Natural killer cell (primary cell): ENCODE results near the gene HELLS. TPM values are rescaled to one million over a fixed set of nuclear protein-coding genes. Genes with fewer than 3 reads are reported as not detected.

ENCODE experiments used
- ATAC-seq, 3 donors: fragments of 150-1000 bp in 2 of 3; fragments of 200-7000 bp in 1 of 3; cut with Tn5 transposase; 1 replicate in 1 of 3; 2 replicates in 2 of 3; pipeline ENCODE4 v1.10.0; 2021; ENCODE audit warnings: mild to moderate bottlenecking in 2 of 3, moderate library complexity in 2 of 3
- DNase-seq, 2 donors: peaks; one replicate each; pipeline versions ENCODE4 v3.0.0 to v3.0.0-alpha.2; 2013 to 2021; ENCODE audit warnings: mixed read lengths in 1 of 2
- H3K27ac ChIP-seq: one replicate; pipeline ENCODE4 v1.5.1; 2013; ENCODE audit warnings: mild to moderate bottlenecking, low read length
- H3K27me3 ChIP-seq: one replicate; pipeline ENCODE4 v1.6.1; 2013; ENCODE audit warnings: low read length; ENCODE audit not compliant: control insufficient read depth, insufficient read depth
- H3K36me3 ChIP-seq: one replicate; pipeline ENCODE4 v1.6.1; 2013; ENCODE audit warnings: low read length; ENCODE audit not compliant: control insufficient read depth, insufficient read depth
- H3K4me1 ChIP-seq: one replicate; pipeline ENCODE4 v1.6.1; 2013; ENCODE audit warnings: low read length; ENCODE audit not compliant: control insufficient read depth, insufficient read depth
- H3K4me3 ChIP-seq: one replicate; pipeline ENCODE4 v1.5.1; 2013; ENCODE audit warnings: low read length
- H3K9me3 ChIP-seq: one replicate; pipeline ENCODE4 v1.6.1; 2013; ENCODE audit warnings: low read length; ENCODE audit not compliant: control insufficient read depth, insufficient read depth
- H3K27ac Mint-ChIP-seq, 2 donors: one replicate each; pipeline ENCODE4 v1.8.0; 2022; ENCODE audit warnings: mild to moderate bottlenecking in 2 of 2, mixed read lengths in 2 of 2, moderate library complexity in 1 of 2
- H3K27me3 Mint-ChIP-seq, 2 donors: one replicate each; pipeline ENCODE4 v1.8.0; 2022; ENCODE audit warnings: low read depth in 2 of 2, mixed read lengths in 2 of 2
- H3K36me3 Mint-ChIP-seq: one replicate; pipeline ENCODE4 v1.8.0; 2022; ENCODE audit warnings: mixed read lengths
- H3K4me1 Mint-ChIP-seq, 2 donors: one replicate each; pipeline ENCODE4 v1.8.0; 2022; ENCODE audit warnings: mixed read lengths in 2 of 2
- H3K4me3 Mint-ChIP-seq: one replicate; pipeline ENCODE4 v1.8.0; 2022; ENCODE audit warnings: mild to moderate bottlenecking, moderate library complexity, mixed read lengths
- H3K9me3 Mint-ChIP-seq, 2 donors: one replicate each; pipeline ENCODE4 v1.8.0; 2022; ENCODE audit warnings: mixed read lengths in 2 of 2
- CTCF ChIP-seq: fragments of 200-600 bp; IDR thresholded peaks from one replicate; pipeline ENCODE4 v1.8.0; 2022; ENCODE audit warnings: antibody characterized with exemption
- WGBS: methylation state at CpG from one replicate; pipeline ENCODE4 v1.1.7; 2013; ENCODE audit warnings: missing lambda C conversion rate; ENCODE audit not compliant: insufficient coverage; 5-methylcytosine and 5-hydroxymethylcytosine counted together
- intact Hi-C: fragments of 100-400 bp; cut with micrococcal nuclease; formaldehyde crosslinking; loops from one replicate; pipeline ENCODE4 v1.14.2; 2022
- total RNA-seq, 4 donors: library from RNA; stranded (reverse); fragments of 120-200 nt in 1 of 4; gene quantifications; one replicate each; pipeline versions ENCODE4 v1.2.3 to v1.2.4, GENCODE V29; 2013 to 2022

Gene HELLS
- total RNA-seq, 3 donors from 2014 or later (not counting 1 experiment from before 2014, with no cell fraction given): 9.4 to 10.4 (median 10.2) TPM

DNA sequence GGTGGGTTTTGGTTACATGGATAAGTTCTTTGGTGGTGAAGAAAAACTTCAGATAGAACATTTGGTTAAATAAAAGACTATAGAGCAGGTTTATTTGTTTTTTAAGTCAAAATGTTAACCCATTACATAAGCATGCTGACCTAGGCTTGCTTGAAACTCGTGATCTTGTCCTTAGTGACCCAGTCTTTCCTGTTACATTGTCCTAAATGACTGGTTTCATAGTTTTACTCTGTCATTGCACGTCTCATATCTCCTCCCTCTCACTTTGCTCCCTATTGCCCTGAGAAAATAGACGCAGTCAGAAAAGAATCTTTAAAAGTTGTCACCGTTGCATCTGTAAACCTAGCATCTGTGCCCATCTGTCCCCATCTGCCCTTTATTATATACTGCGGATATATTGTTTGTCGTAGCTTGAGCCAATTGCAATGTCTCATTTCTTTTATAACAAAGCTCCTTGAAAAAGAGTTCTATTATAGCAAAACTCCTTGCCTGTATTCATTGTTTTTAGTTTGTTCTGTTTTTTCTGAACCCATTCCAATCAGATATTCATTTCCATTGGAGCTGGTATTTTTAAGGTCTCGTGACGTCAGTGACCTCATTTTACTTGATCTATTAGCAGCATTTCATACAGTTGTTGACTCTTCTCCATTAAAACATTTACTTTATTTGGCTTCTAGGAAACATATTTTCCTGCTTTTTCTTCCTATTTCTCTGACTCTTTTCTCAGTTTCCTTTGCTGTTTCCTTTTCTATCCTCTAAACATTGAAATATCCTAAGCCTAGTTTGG is 57.3 kb downstream of the HELLS start:
- Histone ChIP-seq H3K27ac (no peak overlapping the region), H3K36me3 (no peaks in the 10 kb centered on the region), H3K4me3 (no peak overlapping the region), H3K9me3 (no peaks in the 10 kb centered on the region), H3K4me1 (no peaks in the 10 kb centered on the region), H3K27me3 (no peaks in the 10 kb centered on the region)
- ATAC-seq (no peak), DNase-seq (no peak)
- Mint-ChIP-seq H3K27ac (no peak overlapping the region), H3K4me3 (no peak overlapping the region), H3K27me3 (no peaks in the 10 kb centered on the region), H3K9me3 (no peaks in the 10 kb centered on the region), H3K36me3 (no peaks in the 10 kb centered on the region), H3K4me1 (no peaks in the 10 kb centered on the region)
- WGBS: 90% methylated on average over 8 of the region's 8 CpGs
- TF ChIP-seq CTCF: no peak
- intact Hi-C loops: no loop called here

GRCh38 chr10:94607111-94607510 is 61.5 kb downstream of the HELLS start:
- no peak overlapping the region for H3K27ac ChIP-seq
- intact Hi-C loops: no loop called here
- H3K9me3 ChIP-seq: no peaks in the 10 kb centered on the region
- H3K27me3 ChIP-seq: no peaks in the 10 kb centered on the region
- H3K4me3 Mint-ChIP-seq: no peak overlapping the region
- no peaks in the 10 kb centered on the region for H3K4me1 Mint-ChIP-seq
- WGBS: no CpG with 5 or more reads among the region's 1 CpG
- H3K4me1 ChIP-seq: no peaks in the 10 kb centered on the region
- H3K4me3 ChIP-seq: no peak overlapping the region
- H3K27ac Mint-ChIP-seq: no peak overlapping the region
- no peak for DNase-seq
- ATAC-seq: no peak
- H3K36me3 ChIP-seq: no peaks in the 10 kb centered on the region
- H3K9me3 Mint-ChIP-seq: no peaks in the 10 kb centered on the region
- TF ChIP-seq CTCF: no peak
- H3K27me3 Mint-ChIP-seq: no peaks in the 10 kb centered on the region
- H3K36me3 Mint-ChIP-seq: no peaks in the 10 kb centered on the region

DNA sequence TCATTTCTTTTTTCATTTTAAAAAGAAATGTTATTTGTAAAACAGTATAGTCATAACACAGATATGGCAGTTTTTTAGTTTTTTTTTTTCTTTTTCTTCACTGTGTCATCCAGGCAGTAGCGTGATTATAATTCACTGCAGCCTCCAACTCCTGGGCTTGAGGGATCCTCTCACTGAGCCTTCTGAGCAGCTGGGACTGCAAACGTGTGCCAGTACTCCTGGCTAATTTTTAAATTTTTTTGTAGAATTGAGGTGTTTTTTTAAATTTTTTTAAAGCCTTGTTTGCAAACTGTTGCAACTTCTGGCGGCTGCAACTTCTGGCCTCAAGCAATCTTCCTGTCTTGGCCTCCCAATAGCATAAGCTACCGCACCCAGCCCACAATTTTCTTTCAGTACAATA is 63.0 kb downstream of the HELLS start:
- H3K36me3 ChIP-seq: no peaks in the 10 kb centered on the region
- 98% methylated on average over 4 of the region's 4 CpGs for WGBS
- H3K9me3 Mint-ChIP-seq: no peaks in the 10 kb centered on the region

More for the DNA sequence above, 63.0 kb downstream of the HELLS start:
- Mint-ChIP-seq H3K27ac (no peak overlapping the region), H3K27me3 (no peaks in the 10 kb centered on the region), H3K4me3 (no peak overlapping the region), H3K36me3 (no peaks in the 10 kb centered on the region), H3K4me1 (no peaks in the 10 kb centered on the region)
- Histone ChIP-seq H3K4me3 (no peak overlapping the region), H3K27me3 (no peaks in the 10 kb centered on the region), H3K4me1 (no peaks in the 10 kb centered on the region), H3K9me3 (no peaks in the 10 kb centered on the region), H3K27ac (no peak overlapping the region)
- ATAC-seq (no peak), DNase-seq (no peak)
- TF ChIP-seq CTCF: no peak
- intact Hi-C loops: no loop called here
